GM19238 (cell line): ENCODE measurements around the gene PSMC5.
"Not testable (repeated sequence)": the region's sequence is repeated elsewhere in the genome, so short reads cannot be mapped to it uniquely, and the experiment has no call there.

ENCODE experiments used
- DNase-seq: peaks from one replicate; pipeline ENCODE4 v3.0.0; 2011; ENCODE audit warnings: low spot score; ENCODE audit not compliant: insufficient read length

Gene PSMC5

GRCh38 chr17:63870292-63870665, 43.0 kb downstream of the PSMC5 start:
- not testable (repeated sequence) for DNase-seq

- not testable (repeated sequence) for DNase-seq
Measured at GRCh38 chr17:63871646-63872365, 44.6 kb downstream of the PSMC5 start.

DNA sequence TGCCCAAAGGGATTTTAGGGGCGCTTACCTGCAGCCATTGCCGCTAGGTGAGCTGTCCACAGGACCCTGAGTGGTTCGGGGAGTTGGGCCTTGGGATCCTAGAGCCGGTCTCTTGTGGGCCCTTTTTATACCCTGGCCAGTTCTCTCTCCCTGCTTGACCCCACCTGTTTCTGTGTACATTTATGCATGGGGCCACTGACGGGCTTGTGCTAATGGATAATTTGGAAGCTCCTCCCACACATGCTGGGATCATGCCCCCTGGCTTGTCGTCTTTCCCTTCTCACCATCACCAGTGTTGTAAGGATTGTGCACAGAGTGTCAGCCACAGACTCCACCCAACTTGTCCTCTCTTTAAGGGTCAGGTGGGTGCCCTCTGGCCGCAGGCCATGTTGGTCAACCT, 46.3 kb downstream of the PSMC5 start, which contains the start of gene CSH2:
TSS of gene CSH2 (minus strand) at position 101 of the 400 bp plus-strand sequence. CDS start at position 38, 63 bp downstream.
- DNase-seq, result not testable (repeated sequence)

DNA sequence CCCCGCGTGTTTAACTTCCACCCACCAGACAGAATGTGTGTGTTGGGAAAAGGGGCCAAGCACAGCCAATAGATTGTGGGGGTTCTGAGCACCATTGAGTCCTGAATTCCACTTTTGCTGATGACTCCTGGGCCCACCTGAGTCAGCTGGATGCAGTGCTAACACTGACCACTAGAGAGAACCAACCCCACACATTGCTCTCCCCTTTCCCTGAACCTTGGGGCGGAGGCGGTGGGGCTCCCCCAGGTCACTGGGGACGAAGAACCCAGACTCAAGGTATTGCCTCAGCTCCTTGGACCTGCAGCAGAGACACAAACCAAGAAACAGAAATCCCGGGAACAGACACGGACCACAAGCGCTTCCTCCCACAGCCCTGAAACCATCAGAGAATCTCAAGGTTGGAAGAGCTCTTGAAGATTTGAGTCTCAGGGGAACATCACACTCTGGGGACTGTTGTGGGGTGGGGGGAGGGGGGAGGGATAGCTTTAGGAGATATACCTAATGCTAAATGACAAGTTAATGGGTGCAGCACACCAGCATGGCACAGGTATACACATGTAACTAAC, 46.9 kb downstream of the PSMC5 start:
- DNase-seq, result not testable (repeated sequence)

GRCh38 chr17:63874693-63875092, 47.5 kb downstream of the PSMC5 start:
- not testable (repeated sequence) for DNase-seq

GRCh38 chr17:63878413-63878812, 51.2 kb downstream of the PSMC5 start:
- not testable (repeated sequence) for DNase-seq

DNA sequence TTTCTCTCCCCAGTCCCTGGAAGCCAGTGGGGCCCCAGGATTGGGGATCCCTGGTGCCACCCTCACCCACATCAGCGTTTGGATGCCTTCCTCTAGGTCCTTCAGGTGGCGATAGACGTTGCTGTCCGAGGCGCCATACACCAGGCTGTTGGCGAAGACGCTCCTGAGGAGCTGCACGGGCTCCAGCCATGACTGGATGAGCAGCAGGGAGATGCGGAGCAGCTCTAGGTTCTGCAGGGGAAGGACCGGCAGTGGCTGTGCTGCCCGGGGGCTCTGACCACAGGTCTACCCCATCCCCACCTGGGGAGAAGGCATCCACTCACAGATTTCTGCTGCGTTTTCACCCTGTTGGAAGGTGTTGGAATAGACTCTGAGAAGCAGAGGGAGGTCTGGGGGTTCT, 53.5 kb downstream of the PSMC5 start:
- no peak for DNase-seq

GRCh38 chr17:63881337-63881736, 54.1 kb downstream of the PSMC5 start:
- DNase-seq, result not testable (repeated sequence)
